HepG2 (cell line): ENCODE measurements around the gene SASS6. TPM values are rescaled to one million over a fixed set of nuclear protein-coding genes. Genes with fewer than 3 reads are reported as not detected.

ENCODE experiments used
- ARID4A ChIP-seq: sonication (generic); formaldehyde crosslinking; IDR thresholded peaks from 2 replicates; pipeline ENCODE4 v1.5.0; 2020; ENCODE audit warnings: mild to moderate bottlenecking, missing genetic modification reagents, borderline replicate concordance
- BATF2 ChIP-seq: sonication (generic); formaldehyde crosslinking; IDR thresholded peaks from 2 replicates; pipeline ENCODE4 v1.8.0; 2022; ENCODE audit warnings: mild to moderate bottlenecking, missing genetic modification reagents, moderate library complexity
- BCLAF1 ChIP-seq: fragments of 450-650 bp; IDR thresholded peaks from 2 replicates; pipeline ENCODE4 v1.6.1; 2017; ENCODE audit warnings: mild to moderate bottlenecking
- CBX1 ChIP-seq: IDR thresholded peaks from one replicate; pipeline ENCODE4 v1.6.1; 2016; ENCODE audit warnings: antibody characterized with exemption, low read depth
- FLYWCH1 ChIP-seq: sonication (generic); formaldehyde crosslinking; IDR thresholded peaks from 2 replicates; pipeline ENCODE4 v1.8.1; 2023; ENCODE audit warnings: mild to moderate bottlenecking, missing genetic modification reagents
- GATAD1 ChIP-seq: IDR thresholded peaks from 2 replicates; pipeline ENCODE4 v1.6.1; 2016; ENCODE audit warnings: missing genetic modification reagents, missing compliant biosample characterization
- IKZF5 ChIP-seq: IDR thresholded peaks from 2 replicates; pipeline ENCODE4 v1.6.1; 2018; ENCODE audit warnings: missing genetic modification reagents, mild to moderate bottlenecking, missing compliant biosample characterization
- MAFK ChIP-seq, 2 experiments: IDR thresholded peaks in 1 of 2; conservative IDR thresholded peaks in 1 of 2; 2 replicates each; pipeline ENCODE4 v1.6.1; 2011; ENCODE audit warnings: improper control_type of control experiment in 2 of 2, low read length in 2 of 2
- NFATC3 ChIP-seq: sonication (generic); formaldehyde crosslinking; IDR thresholded peaks from 2 replicates; pipeline ENCODE4 v1.5.1; 2020; ENCODE audit warnings: mild to moderate bottlenecking, missing genetic modification reagents
- STAT6 ChIP-seq: sonication (generic); formaldehyde crosslinking; IDR thresholded peaks from 2 replicates; pipeline ENCODE4 v1.4.0; 2020; ENCODE audit warnings: missing genetic modification reagents, mild to moderate bottlenecking, borderline replicate concordance
- TOPORS ChIP-seq: sonication (generic); formaldehyde crosslinking; IDR thresholded peaks from 2 replicates; pipeline ENCODE4 v1.8.0; 2023; ENCODE audit warnings: mild to moderate bottlenecking, missing genetic modification reagents
- ZBTB3 ChIP-seq: sonication (generic); formaldehyde crosslinking; IDR thresholded peaks from 2 replicates; pipeline ENCODE4 v1.4.0; 2020; ENCODE audit warnings: low read depth, mild to moderate bottlenecking, moderate library complexity, missing genetic modification reagents, borderline replicate concordance
- ZNF333 ChIP-seq: sonication (generic); formaldehyde crosslinking; IDR thresholded peaks from 2 replicates; pipeline ENCODE4 v1.4.0; 2020; ENCODE audit warnings: mild to moderate bottlenecking, missing genetic modification reagents, borderline replicate concordance
- ZNF788 ChIP-seq: sonication (generic); formaldehyde crosslinking; IDR thresholded peaks from 2 replicates; pipeline ENCODE4 v1.5.0; 2020; ENCODE audit warnings: mild to moderate bottlenecking, missing genetic modification reagents, borderline replicate concordance
- ZNF816 ChIP-seq: sonication (generic); formaldehyde crosslinking; IDR thresholded peaks from 2 replicates; pipeline ENCODE4 v1.8.0; 2022; ENCODE audit warnings: missing genetic modification reagents, mild to moderate bottlenecking, borderline replicate concordance
- ZNF878 ChIP-seq: sonication (generic); formaldehyde crosslinking; IDR thresholded peaks from 2 replicates; pipeline ENCODE4 v1.8.1; 2023; ENCODE audit warnings: mild to moderate bottlenecking, missing genetic modification reagents, moderate library complexity
- polyA plus RNA-seq, 8 experiments: library from polyadenylated mRNA; depleted of rRNA in 3 of 8; stranded (reverse) in 7 of 8; unstranded in 1 of 8; fragments of >200 nt; fragmentation: Illumina TruSeq in 4 of 8; extraction: Trizol in 4 of 8; gene quantifications; 2 replicates each; pipeline versions ENCODE4 v1.2.1 to v1.2.3, GENCODE V29; 2011 to 2016; ENCODE audit warnings: low read depth in 4 of 8, missing spikeins in 1 of 8, mixed read lengths in 1 of 8; ENCODE audit not compliant: insufficient read depth in 1 of 8
- total RNA-seq, 5 experiments: library from RNA; depleted of rRNA; stranded (reverse); fragments of >200 nt; fragmentation: Illumina TruSeq; extraction: Trizol; gene quantifications; 2 replicates each; pipeline ENCODE4 v1.2.3, GENCODE V29; 2016; ENCODE audit warnings: low read depth in 1 of 5

The SASS6 gene
- total and polyA plus RNA-seq, 2 of the 13 experiments (the other 11 are each of a cell fraction or from before 2014, with no cell fraction given) = 2.3 to 10.7 TPM

GRCh38 chr1:100037927-100038659, 94.6 kb downstream of the SASS6 start (continued):
- TF ChIP-seq FLYWCH1 (CRISPR knock-in tag) = no peak
- peak; percentile 86 for TF ChIP-seq ARID4A
- no peak for TF ChIP-seq ZBTB3 (CRISPR knock-in tag)
- TF ChIP-seq NFATC3 = no peak
- TF ChIP-seq BATF2 (CRISPR knock-in tag) = 0 out of 2 replicates have a peak, but pooled peaks have one; percentile 33
- TF ChIP-seq ZNF333 = peak; percentile 92
- peak; percentile 53; the same call in 1 of the 2 replicates for TF ChIP-seq GATAD1 (CRISPR knock-in tag)
- TF ChIP-seq MAFK (conservative IDR thresholded peaks at IDR 0.05 in 1 of 2, IDR thresholded peaks at IDR 0.05 in 1 of 2; ENCODE audit: low read length in 2 of 2) = no peak
- peak; percentile 20; the same call in 1 of the 2 replicates for TF ChIP-seq ZNF816 (CRISPR knock-in tag)
- peak; percentile 35 for TF ChIP-seq CBX1
- peak; percentile 87; the same call in 1 of the 2 replicates for TF ChIP-seq ZNF878
- TF ChIP-seq BCLAF1 = no peak
- no peak for TF ChIP-seq STAT6 (CRISPR knock-in tag)
- peak; percentile 74 for TF ChIP-seq IKZF5
- peak; percentile 91 for TF ChIP-seq ZNF788 (CRISPR knock-in tag)
- TF ChIP-seq TOPORS = no peak; the same call in none of the 2 replicates
